H9 (cell line): ENCODE measurements around the gene TSPAN18. TPM values are rescaled to one million over a fixed set of nuclear protein-coding genes. Genes with fewer than 3 reads are reported as not detected.

Experiments used
- DNase-seq: peaks from one replicate; pipeline ENCODE4 v3.0.0-alpha.2; 2017
- H2AFZ ChIP-seq: one replicate; pipeline ENCODE4 v1.6.1; 2013; ENCODE audit warnings: mild to moderate bottlenecking, low read length, control low read depth, moderate library complexity
- H2AK5ac ChIP-seq: 2 replicates; pipeline ENCODE4 v1.6.1; 2013; ENCODE audit warnings: low read length, control low read depth, mixed read lengths; ENCODE audit not compliant: insufficient read length
- H2BK120ac ChIP-seq: one replicate; pipeline ENCODE4 v1.6.1; 2013; ENCODE audit warnings: low read depth, mild to moderate bottlenecking, low read length, control low read depth, inconsistent platforms; ENCODE audit not compliant: poor library complexity, severe bottlenecking
- H2BK12ac ChIP-seq: 2 replicates; pipeline ENCODE4 v1.6.1; 2013; ENCODE audit warnings: low read length, control low read depth, mixed read lengths, low read depth; ENCODE audit not compliant: insufficient read length
- H2BK15ac ChIP-seq: 2 replicates; pipeline ENCODE4 v1.6.1; 2013; ENCODE audit warnings: low read depth, low read length, control low read depth
- H2BK20ac ChIP-seq: one replicate; pipeline ENCODE4 v1.6.1; 2013; ENCODE audit warnings: low read depth, mild to moderate bottlenecking, low read length, control low read depth, inconsistent platforms; ENCODE audit not compliant: poor library complexity, severe bottlenecking
- H2BK5ac ChIP-seq: 2 replicates; pipeline ENCODE4 v1.6.1; 2013; ENCODE audit warnings: low read length, control low read depth, mixed read lengths; ENCODE audit not compliant: insufficient read length
- H3K14ac ChIP-seq: 2 replicates; pipeline ENCODE4 v1.6.1; 2013; ENCODE audit warnings: low read length, control low read depth; ENCODE audit not compliant: insufficient read depth
- H3K18ac ChIP-seq: 2 replicates; pipeline ENCODE4 v1.6.1; 2013; ENCODE audit warnings: low read depth, mild to moderate bottlenecking, mixed read lengths, low read length, control low read depth; ENCODE audit not compliant: insufficient read length
- H3K23ac ChIP-seq: 2 replicates; pipeline ENCODE4 v1.6.1; 2013; ENCODE audit warnings: low read length, control low read depth, mixed read lengths, low read depth; ENCODE audit not compliant: insufficient read length
- H3K23me2 ChIP-seq: 2 replicates; pipeline ENCODE4 v1.6.1; 2013; ENCODE audit warnings: low read depth, mild to moderate bottlenecking, mixed read lengths, low read length, control low read depth; ENCODE audit not compliant: insufficient read length, poor library complexity, severe bottlenecking
- H3K27ac ChIP-seq: 2 replicates; pipeline ENCODE4 v1.5.1; 2013; ENCODE audit warnings: low read length, control low read depth, mixed read lengths, low read depth; ENCODE audit not compliant: insufficient read length
- H3K27me3 ChIP-seq: 2 replicates; pipeline ENCODE4 v1.6.1; 2013; ENCODE audit warnings: low read length, control low read depth, inconsistent platforms; ENCODE audit not compliant: insufficient read depth
- H3K4ac ChIP-seq: 2 replicates; pipeline ENCODE4 v1.6.1; 2013; ENCODE audit warnings: low read depth, mild to moderate bottlenecking, control low read depth, inconsistent platforms, low read length, moderate library complexity
- H3K4me1 ChIP-seq: 2 replicates; pipeline ENCODE4 v1.6.1; 2013; ENCODE audit warnings: low read length, control low read depth, inconsistent platforms; ENCODE audit not compliant: insufficient read depth
- H3K4me2 ChIP-seq: 2 replicates; pipeline ENCODE4 v1.6.1; 2013; ENCODE audit warnings: low read length, control low read depth, mixed read lengths; ENCODE audit not compliant: insufficient read length, insufficient read depth
- H3K56ac ChIP-seq: 2 replicates; pipeline ENCODE4 v1.6.1; 2013; ENCODE audit warnings: low read depth, mild to moderate bottlenecking, mixed read lengths, low read length, control low read depth; ENCODE audit not compliant: insufficient read length
- H3K79me1 ChIP-seq: 2 replicates; pipeline ENCODE4 v1.6.1; 2013; ENCODE audit warnings: low read depth, mild to moderate bottlenecking, moderate library complexity, low read length, control low read depth, inconsistent platforms; ENCODE audit not compliant: insufficient read depth, poor library complexity, severe bottlenecking
- H3K79me2 ChIP-seq: 2 replicates; pipeline ENCODE4 v1.6.1; 2013; ENCODE audit warnings: low read length, control low read depth, inconsistent platforms; ENCODE audit not compliant: insufficient read depth
- H3K9ac ChIP-seq: 2 replicates; pipeline ENCODE4 v1.6.1; 2013; ENCODE audit warnings: low read length, control low read depth, mixed read lengths; ENCODE audit not compliant: insufficient read length; ENCODE audit errors: extremely low read depth
- H3K9me3 ChIP-seq: one replicate; pipeline ENCODE4 v1.6.1; 2013; ENCODE audit warnings: low read depth, low read length, inconsistent platforms; ENCODE audit not compliant: control insufficient read depth
- H3T11ph ChIP-seq: one replicate; pipeline ENCODE4 v1.6.1; 2013; ENCODE audit warnings: mild to moderate bottlenecking, low read length, control low read depth, inconsistent platforms
- H4K20me1 ChIP-seq: one replicate; pipeline ENCODE4 v1.6.1; 2013; ENCODE audit not compliant: control insufficient read depth, insufficient read length, insufficient read depth
- H4K5ac ChIP-seq: 2 replicates; pipeline ENCODE4 v1.6.1; 2013; ENCODE audit warnings: low read depth, mild to moderate bottlenecking, mixed read lengths, low read length, control low read depth; ENCODE audit not compliant: insufficient read length
- H4K8ac ChIP-seq: replicated peaks from 2 replicates; pipeline ENCODE4 v1.6.1; 2013; ENCODE audit warnings: low read length, control low read depth, mixed read lengths, low read depth; ENCODE audit not compliant: insufficient read length
- H4K91ac ChIP-seq: 2 replicates; pipeline ENCODE4 v1.6.1; 2013; ENCODE audit warnings: low read depth, mild to moderate bottlenecking, moderate library complexity, mixed read lengths, low read length, control low read depth; ENCODE audit not compliant: insufficient read length
- H3K27ac Mint-ChIP-seq, 3 experiments: 2 replicates in 2 of 3; 3 replicates in 1 of 3; pipeline ENCODE4 v1.8.0; 2020 to 2021; ENCODE audit warnings: mixed read lengths in 3 of 3, mild to moderate bottlenecking in 1 of 3, moderate library complexity in 1 of 3
- H3K27me3 Mint-ChIP-seq: 2 replicates; pipeline ENCODE4 v1.8.0; 2021; ENCODE audit warnings: low read depth, mild to moderate bottlenecking, moderate library complexity, mixed read lengths
- H3K36me3 Mint-ChIP-seq, 3 experiments: 2 replicates in 2 of 3; 3 replicates in 1 of 3; pipeline ENCODE4 v1.8.0; 2020 to 2021; ENCODE audit warnings: low read depth in 3 of 3, mixed read lengths in 3 of 3; ENCODE audit not compliant: insufficient read depth in 1 of 3
- H3K4me1 Mint-ChIP-seq, 2 experiments: 2 replicates each; pipeline ENCODE4 v1.8.0; 2020; ENCODE audit warnings: mixed read lengths in 2 of 2
- H3K4me3 Mint-ChIP-seq, 2 experiments: 2 replicates in 1 of 2; 3 replicates in 1 of 2; pipeline ENCODE4 v1.8.0; 2020 to 2021; ENCODE audit warnings: mild to moderate bottlenecking in 2 of 2, mixed read lengths in 2 of 2, moderate library complexity in 1 of 2
- H3K9me3 Mint-ChIP-seq, 2 experiments: 2 replicates in 1 of 2; 3 replicates in 1 of 2; pipeline ENCODE4 v1.8.0; 2020; ENCODE audit warnings: mild to moderate bottlenecking in 2 of 2, mixed read lengths in 2 of 2, moderate library complexity in 1 of 2
- WGBS: extraction: QIAGEN DNeasy Blood & Tissue Kit; methylation state at CpG from one replicate; pipeline ENCODE4 v1.1.7; 2013; ENCODE audit warnings: missing lambda C conversion rate, low lambda C conversion rate, mixed read lengths; ENCODE audit not compliant: insufficient read length; ENCODE audit errors: extremely low coverage; 5-methylcytosine and 5-hydroxymethylcytosine counted together
- total RNA-seq: library from RNA; stranded (reverse); gene quantifications from 2 replicates; pipeline ENCODE4 v1.2.1, GENCODE V29; 2021
- TF ChIP-seq, protein P1 (sequence below): fragments of 200-600 bp; sonication (generic); conservative IDR thresholded peaks from 3 replicates; pipeline ENCODE4 v1.8.0; 2021; ENCODE audit warnings: antibody characterized with exemption, mild to moderate bottlenecking

TSPAN18 gene
- total RNA-seq, 1 experiment from 2014 or later = 25.3 TPM

DNA sequence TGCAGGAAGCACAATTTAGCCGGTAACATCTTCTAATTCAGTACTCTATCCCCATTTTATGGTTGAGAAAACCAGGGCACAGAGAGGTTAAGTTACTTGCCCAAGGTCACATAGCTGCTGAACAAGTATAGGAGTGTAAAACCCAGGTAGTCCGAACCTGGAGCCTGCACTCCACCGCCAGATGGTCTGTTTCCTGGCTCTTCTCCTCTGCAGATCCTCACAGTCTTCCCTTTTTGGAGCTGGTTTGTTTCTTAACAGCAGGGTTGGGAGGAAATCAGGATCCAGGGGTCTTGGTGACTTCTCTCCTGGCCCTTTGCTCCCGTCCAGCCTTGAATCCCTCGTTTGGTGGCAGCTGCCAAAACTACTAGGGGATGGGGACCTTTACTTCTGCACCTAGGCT lies 12.0 kb downstream of the TSPAN18 start:
- H2BK120ac ChIP-seq = no peak overlapping the region
- no peak overlapping the region for H4K5ac ChIP-seq
- no peak for DNase-seq
- Mint-ChIP-seq H3K4me1 (peaks cover 69 to 81% of the 10 kb centered on the region in 2 experiments), H3K27ac (no peak overlapping the region), H3K36me3 (peaks cover 0 to 5% (median 4%) of the 10 kb centered on the region in 3 experiments; a peak in 3 of 7 replicates), H3K4me3 (no peak overlapping the region), H3K9me3 (no peaks in the 10 kb centered on the region; a peak in 1 of 5 replicates), H3K27me3 (peaks cover 19% of the 10 kb centered on the region)
- H2BK5ac ChIP-seq = no peak overlapping the region
- H3K14ac ChIP-seq = no peak overlapping the region
- H2AK5ac ChIP-seq = no peak overlapping the region
- H3K79me2 ChIP-seq = no peaks in the 10 kb centered on the region
- no peak overlapping the region for H3K27ac ChIP-seq
- no peak overlapping the region for H3K23ac ChIP-seq
- H4K91ac ChIP-seq = no peak overlapping the region
- H4K20me1 ChIP-seq = no peaks in the 10 kb centered on the region
- H3K23me2 ChIP-seq = no peaks in the 10 kb centered on the region
- TF ChIP-seq, protein P1, sequence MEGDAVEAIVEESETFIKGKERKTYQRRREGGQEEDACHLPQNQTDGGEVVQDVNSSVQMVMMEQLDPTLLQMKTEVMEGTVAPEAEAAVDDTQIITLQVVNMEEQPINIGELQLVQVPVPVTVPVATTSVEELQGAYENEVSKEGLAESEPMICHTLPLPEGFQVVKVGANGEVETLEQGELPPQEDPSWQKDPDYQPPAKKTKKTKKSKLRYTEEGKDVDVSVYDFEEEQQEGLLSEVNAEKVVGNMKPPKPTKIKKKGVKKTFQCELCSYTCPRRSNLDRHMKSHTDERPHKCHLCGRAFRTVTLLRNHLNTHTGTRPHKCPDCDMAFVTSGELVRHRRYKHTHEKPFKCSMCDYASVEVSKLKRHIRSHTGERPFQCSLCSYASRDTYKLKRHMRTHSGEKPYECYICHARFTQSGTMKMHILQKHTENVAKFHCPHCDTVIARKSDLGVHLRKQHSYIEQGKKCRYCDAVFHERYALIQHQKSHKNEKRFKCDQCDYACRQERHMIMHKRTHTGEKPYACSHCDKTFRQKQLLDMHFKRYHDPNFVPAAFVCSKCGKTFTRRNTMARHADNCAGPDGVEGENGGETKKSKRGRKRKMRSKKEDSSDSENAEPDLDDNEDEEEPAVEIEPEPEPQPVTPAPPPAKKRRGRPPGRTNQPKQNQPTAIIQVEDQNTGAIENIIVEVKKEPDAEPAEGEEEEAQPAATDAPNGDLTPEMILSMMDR = no peak
- no peaks in the 10 kb centered on the region for H3K9me3 ChIP-seq
- H3K9ac ChIP-seq = no peak overlapping the region
- peaks cover 14% of the 10 kb centered on the region for H3K4me1 ChIP-seq
- no peaks in the 10 kb centered on the region; the same call in 1 of the 2 replicates for H3K27me3 ChIP-seq
- no peak overlapping the region for H3K18ac ChIP-seq
- no CpG with 5 or more reads among the region's 5 CpGs for WGBS
- H3K56ac ChIP-seq = no peak overlapping the region
- H3K79me1 ChIP-seq = no peaks in the 10 kb centered on the region
- H3K4me2 ChIP-seq = no peak overlapping the region
- no peak overlapping the region for H3T11ph ChIP-seq
- H2BK20ac ChIP-seq = no peak overlapping the region
- H3K4ac ChIP-seq = no peak overlapping the region
- no peak overlapping the region for H2AFZ ChIP-seq
- H4K8ac ChIP-seq = no peak overlapping the region
- H2BK12ac ChIP-seq = no peak overlapping the region
- no peak overlapping the region for H2BK15ac ChIP-seq
